MCF 10A (cell line): Measurements from ENCODE around the gene DGCR2. TPM values are rescaled to one million over a fixed set of nuclear protein-coding genes. Genes with fewer than 3 reads are reported as not detected.

Source experiments
- BruUV-seq: library from RNA; stranded (reverse); fragments of 400-500 nt; replicated peaks from 2 replicates; lab custom pipeline; 2021; lab: Mats Ljungman, UMichigan
- CTCF ChIA-PET: fragments of 300-600 bp; sonication (Branson Sonifier 250); formaldehyde crosslinking; extraction: SDS; loops from one replicate; lab custom pipeline; 2021; ENCODE audit warnings: antibody characterized with exemption, inconsistent platforms; lab: Yijun Ruan, JAX
- POLR2A ChIA-PET: fragments of 300-600, 350-650 bp; sonication (Branson Sonifier 250); formaldehyde crosslinking; extraction: SDS; loops from one replicate; lab custom pipeline; 2020; ENCODE audit warnings: antibody characterized with exemption, inconsistent platforms; lab: Yijun Ruan, JAX
- DNase-seq: peaks from one replicate; pipeline ENCODE4 v3.0.0-alpha.2; 2018; ENCODE audit not compliant: unreplicated experiment
- H3K27ac Mint-ChIP-seq: one replicate; pipeline ENCODE4 v1.8.0; 2022; ENCODE audit warnings: mild to moderate bottlenecking, low read depth, mixed read lengths; ENCODE audit not compliant: unreplicated experiment
- H3K27me3 Mint-ChIP-seq: one replicate; pipeline ENCODE4 v1.8.0; 2022; ENCODE audit warnings: mixed read lengths; ENCODE audit not compliant: insufficient read depth, unreplicated experiment
- H3K36me3 Mint-ChIP-seq: one replicate; pipeline ENCODE4 v1.8.0; 2022; ENCODE audit warnings: mild to moderate bottlenecking, moderate library complexity, mixed read lengths; ENCODE audit not compliant: insufficient read depth, unreplicated experiment
- H3K4me1 Mint-ChIP-seq: one replicate; pipeline ENCODE4 v1.8.0; 2022; ENCODE audit warnings: mixed read lengths; ENCODE audit not compliant: insufficient read depth, unreplicated experiment
- H3K4me3 Mint-ChIP-seq: one replicate; pipeline ENCODE4 v1.8.0; 2022; ENCODE audit warnings: mild to moderate bottlenecking, moderate library complexity, mixed read lengths; ENCODE audit not compliant: unreplicated experiment
- H3K9me3 Mint-ChIP-seq: one replicate; pipeline ENCODE4 v1.8.0; 2022; ENCODE audit warnings: mixed read lengths; ENCODE audit not compliant: unreplicated experiment
- CTCF ChIP-seq: fragments of 200-600 bp; IDR thresholded peaks from one replicate; pipeline ENCODE4 v1.8.0; 2022; ENCODE audit warnings: antibody characterized with exemption, mild to moderate bottlenecking; ENCODE audit not compliant: unreplicated experiment
- intact Hi-C: fragments of 100-400 bp; cut with micrococcal nuclease; formaldehyde crosslinking; loops from 2 replicates; pipeline ENCODE4 v1.14.1; 2022
- total RNA-seq: library from RNA; stranded (reverse); gene quantifications from 2 replicates; pipeline ENCODE4 v1.2.3, GENCODE V29; 2022

DGCR2 gene
- total RNA-seq, 1 experiment from 2014 or later, result 41.2 TPM

GRCh38 chr22:19142394-19142793, 20.2 kb upstream of the DGCR2 start:
- Mint-ChIP-seq H3K4me3 (peak overlapping the region; percentile 40), H3K27ac (no peak overlapping the region), H3K9me3 (no peaks in the 10 kb centered on the region), H3K4me1 (peaks cover 11% of the 10 kb centered on the region), H3K36me3 (peaks cover 43% of the 10 kb centered on the region), H3K27me3 (no peaks in the 10 kb centered on the region)
- intact Hi-C loops, result no loop called here
- ChIA-PET CTCF (no interaction called here), POLR2A (no interaction called here)
- TF ChIP-seq CTCF, result no peak
- no TSS peak for BruUV-seq
- no peak for DNase-seq

- Mint-ChIP-seq H3K9me3 (no peaks in the 10 kb centered on the region), H3K4me3 (no peak overlapping the region), H3K36me3 (peaks cover 52% of the 10 kb centered on the region), H3K27me3 (no peaks in the 10 kb centered on the region), H3K4me1 (peaks cover 11% of the 10 kb centered on the region), H3K27ac (no peak overlapping the region)
- DNase-seq, result no peak
- intact Hi-C loops, result no loop called here
- TF ChIP-seq CTCF, result no peak
- no TSS peak for BruUV-seq
- ChIA-PET CTCF (interaction anchor here (0.6 kb wide), 1 partner anchor 1329 kb away, joined by 4 read pairs; no protein-coding TSS in a partner anchor), POLR2A (no interaction called here)
These were observed 17.8 kb upstream of the DGCR2 start for GRCh38 chr22:19139974-19140373.

GRCh38 chr22:19139001-19139356, 16.8 kb upstream of the DGCR2 start:
- TF ChIP-seq CTCF, result no peak
- Mint-ChIP-seq H3K27me3 (no peaks in the 10 kb centered on the region), H3K27ac (no peak overlapping the region), H3K4me3 (no peak overlapping the region), H3K36me3 (peaks cover 49% of the 10 kb centered on the region), H3K4me1 (peaks cover 3% of the 10 kb centered on the region), H3K9me3 (no peaks in the 10 kb centered on the region)
- ChIA-PET POLR2A (interaction anchor here (1.1 kb wide), 1 partner anchor 17 kb away, joined by 4 read pairs; no protein-coding TSS in a partner anchor), CTCF (no interaction called here)
- intact Hi-C loops, result no loop called here
- no TSS peak for BruUV-seq
- no peak for DNase-seq

GRCh38 chr22:19138217-19139000, 16.2 kb upstream of the DGCR2 start:
- Mint-ChIP-seq H3K4me1 (no peaks in the 10 kb centered on the region), H3K4me3 (no peak overlapping the region), H3K27me3 (no peaks in the 10 kb centered on the region), H3K36me3 (peaks cover 54% of the 10 kb centered on the region), H3K27ac (no peak overlapping the region), H3K9me3 (no peaks in the 10 kb centered on the region)
- ChIA-PET CTCF (no interaction called here), POLR2A (interaction anchor here (0.7 to 1.1 kb wide), 2 partner anchors 12 to 17 kb away, joined by 4 read pairs; no protein-coding TSS in a partner anchor)
- no peak for DNase-seq
- no peak for TF ChIP-seq CTCF
- BruUV-seq, result no TSS peak
- intact Hi-C loops, result no loop called here
